Measurements from ENCODE around the gene RASGEF1B. TPM values are rescaled to one million over a fixed set of nuclear protein-coding genes. Genes with fewer than 3 reads are reported as not detected.

Gene RASGEF1B
- total RNA-seq, 4 donors from 2014 or later = 35.0 to 56.7 (median 50.2) TPM

DNA sequence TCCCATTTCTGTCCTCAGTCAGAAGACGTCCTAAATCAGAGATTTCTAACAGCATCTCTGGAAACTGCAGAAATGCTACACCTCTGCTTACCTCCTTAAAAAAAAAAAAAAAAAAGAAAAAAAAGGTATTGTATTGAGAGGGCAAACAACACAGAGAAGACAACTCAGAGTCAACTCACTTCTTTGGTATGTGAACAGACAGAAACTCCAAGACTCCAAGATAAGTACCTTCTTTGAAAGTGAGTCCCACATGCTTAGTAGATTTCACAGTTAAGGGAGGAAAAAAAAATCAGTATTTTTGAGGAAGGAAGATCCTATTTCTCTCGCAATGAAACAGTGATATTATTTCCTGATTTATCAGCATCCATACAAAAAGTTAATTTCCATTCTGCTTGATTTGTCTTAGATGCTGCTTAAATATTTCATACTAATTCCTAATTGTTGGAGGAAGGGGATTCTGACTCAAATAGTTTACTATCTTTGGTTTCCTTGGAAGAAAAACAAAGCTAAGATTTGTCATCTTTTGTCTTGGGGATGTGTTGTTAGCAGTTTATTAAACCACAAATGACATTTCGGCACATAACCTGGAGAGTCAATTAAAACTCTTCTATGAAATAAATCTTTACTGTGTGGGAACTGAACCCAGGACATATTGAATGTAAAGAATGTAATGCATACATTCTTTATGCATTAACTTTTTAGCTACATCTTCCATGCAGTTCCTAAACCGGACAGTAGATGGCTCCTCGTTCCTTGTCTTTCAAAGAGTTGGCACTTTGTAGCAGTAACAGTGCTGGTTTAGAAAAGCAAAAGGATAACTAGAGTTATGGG, 4.7 kb downstream of the RASGEF1B start:
- no peak for ATAC-seq (ENCODE audit: low FRiP score)
- TF ChIP-seq, protein P1, sequence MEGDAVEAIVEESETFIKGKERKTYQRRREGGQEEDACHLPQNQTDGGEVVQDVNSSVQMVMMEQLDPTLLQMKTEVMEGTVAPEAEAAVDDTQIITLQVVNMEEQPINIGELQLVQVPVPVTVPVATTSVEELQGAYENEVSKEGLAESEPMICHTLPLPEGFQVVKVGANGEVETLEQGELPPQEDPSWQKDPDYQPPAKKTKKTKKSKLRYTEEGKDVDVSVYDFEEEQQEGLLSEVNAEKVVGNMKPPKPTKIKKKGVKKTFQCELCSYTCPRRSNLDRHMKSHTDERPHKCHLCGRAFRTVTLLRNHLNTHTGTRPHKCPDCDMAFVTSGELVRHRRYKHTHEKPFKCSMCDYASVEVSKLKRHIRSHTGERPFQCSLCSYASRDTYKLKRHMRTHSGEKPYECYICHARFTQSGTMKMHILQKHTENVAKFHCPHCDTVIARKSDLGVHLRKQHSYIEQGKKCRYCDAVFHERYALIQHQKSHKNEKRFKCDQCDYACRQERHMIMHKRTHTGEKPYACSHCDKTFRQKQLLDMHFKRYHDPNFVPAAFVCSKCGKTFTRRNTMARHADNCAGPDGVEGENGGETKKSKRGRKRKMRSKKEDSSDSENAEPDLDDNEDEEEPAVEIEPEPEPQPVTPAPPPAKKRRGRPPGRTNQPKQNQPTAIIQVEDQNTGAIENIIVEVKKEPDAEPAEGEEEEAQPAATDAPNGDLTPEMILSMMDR (IDR thresholded peaks at IDR 0.05) = peak in 2 of 3 donors; percentile 62 to 67
- DNase-seq (ENCODE audit: low spot score) = peak; percentile 73

DNA sequence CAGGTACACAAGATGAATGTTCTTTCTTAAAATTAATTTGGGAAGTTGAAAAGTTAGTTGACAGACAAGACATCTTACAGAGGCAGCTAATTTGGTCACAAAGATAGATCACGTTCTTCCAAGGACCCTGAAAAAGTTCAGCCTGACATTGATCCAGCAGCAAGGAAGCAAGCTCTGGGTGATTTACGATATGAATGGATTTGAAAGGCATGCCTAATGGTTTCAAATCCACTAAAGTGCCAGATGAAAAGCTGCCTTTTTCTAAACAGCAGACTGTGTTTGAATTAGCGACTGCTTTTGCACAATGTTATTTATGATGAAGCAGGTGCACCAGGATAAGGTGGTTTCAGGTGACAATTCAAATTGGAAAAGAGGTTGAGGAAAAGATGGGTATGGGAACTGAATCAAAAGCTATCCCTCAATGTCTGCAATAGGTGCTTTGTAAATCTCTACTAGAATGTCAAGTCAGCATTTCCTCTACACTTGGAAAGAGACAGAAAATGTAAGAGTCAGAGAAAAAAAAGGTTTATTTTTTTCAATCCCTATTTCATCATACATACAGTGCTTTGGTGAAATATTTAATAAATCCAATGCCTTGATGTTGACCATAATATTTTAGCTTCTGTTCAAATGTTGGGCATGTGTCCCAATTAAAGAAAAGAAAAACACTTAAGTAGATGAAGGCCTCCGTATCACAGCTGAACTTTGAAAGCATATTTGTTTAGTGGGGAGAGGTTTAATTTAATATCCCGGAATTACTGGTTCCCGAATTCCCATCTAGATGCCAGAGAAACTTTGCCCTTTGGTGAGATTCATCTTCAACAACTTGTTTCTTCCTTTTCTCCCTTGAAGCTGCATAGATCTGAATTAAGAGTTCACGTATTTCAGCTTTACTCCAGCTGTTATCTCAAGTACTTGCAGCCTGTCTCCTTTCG, 6.0 kb downstream of the RASGEF1B start:
- TF ChIP-seq, protein P1 (IDR thresholded peaks at IDR 0.05) = no peak
- no peak for ATAC-seq (ENCODE audit: low FRiP score)
- DNase-seq (ENCODE audit: low spot score) = no peak

DNA sequence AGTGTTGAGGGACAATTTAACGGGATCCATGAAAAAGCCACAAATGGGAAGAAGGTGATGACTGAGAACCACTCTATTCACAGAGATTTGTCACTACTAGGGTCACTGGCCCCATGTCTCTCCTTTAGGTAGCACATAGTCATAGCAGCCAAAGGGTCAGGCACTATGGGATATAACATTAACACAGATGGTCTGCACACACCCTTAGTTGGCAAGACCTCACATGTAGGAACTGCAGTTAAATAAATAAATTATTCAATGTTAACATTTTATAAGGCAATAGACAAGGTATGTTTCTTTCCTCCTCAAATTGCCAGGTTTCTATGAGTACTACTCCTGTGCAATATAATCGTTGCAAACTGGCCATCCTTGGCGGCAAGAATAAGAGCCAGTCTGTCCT, 10.9 kb downstream of the RASGEF1B start:
- TF ChIP-seq, protein P1 (IDR thresholded peaks at IDR 0.05) = no peak
- no peak for ATAC-seq (ENCODE audit: low FRiP score)

DNA sequence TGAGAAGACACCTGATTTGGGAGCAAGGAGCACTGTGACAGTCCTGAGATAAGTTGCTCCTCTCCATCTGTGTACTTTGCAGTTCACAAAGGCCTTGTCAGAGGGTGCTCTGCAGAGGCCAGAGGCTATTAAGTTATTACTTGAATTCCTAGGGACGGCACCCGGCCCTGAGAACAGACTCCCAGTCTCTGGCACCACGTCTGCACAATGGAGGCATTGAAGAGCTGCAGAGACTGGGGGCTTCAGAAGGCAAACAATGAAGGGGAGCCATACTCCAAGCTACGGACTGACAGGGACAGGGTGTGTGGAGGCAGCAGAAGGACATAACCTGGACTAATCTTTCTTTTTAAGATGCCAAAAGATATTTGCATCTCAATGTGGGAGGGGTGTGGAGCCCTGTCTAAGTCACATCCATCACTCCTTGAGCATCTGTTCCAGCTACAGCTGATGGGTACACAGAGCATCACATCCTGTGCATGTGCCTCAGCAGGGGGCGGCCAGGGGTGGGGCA, 11.5 kb downstream of the RASGEF1B start:
- DNase-seq (ENCODE audit: low spot score) = no peak
- no peak for ATAC-seq (ENCODE audit: low FRiP score)
- TF ChIP-seq, protein P1 (IDR thresholded peaks at IDR 0.05) = no peak

More for the DNA sequence above, 10.9 kb downstream of the RASGEF1B start:
- DNase-seq (ENCODE audit: low spot score) = no peak

DNA sequence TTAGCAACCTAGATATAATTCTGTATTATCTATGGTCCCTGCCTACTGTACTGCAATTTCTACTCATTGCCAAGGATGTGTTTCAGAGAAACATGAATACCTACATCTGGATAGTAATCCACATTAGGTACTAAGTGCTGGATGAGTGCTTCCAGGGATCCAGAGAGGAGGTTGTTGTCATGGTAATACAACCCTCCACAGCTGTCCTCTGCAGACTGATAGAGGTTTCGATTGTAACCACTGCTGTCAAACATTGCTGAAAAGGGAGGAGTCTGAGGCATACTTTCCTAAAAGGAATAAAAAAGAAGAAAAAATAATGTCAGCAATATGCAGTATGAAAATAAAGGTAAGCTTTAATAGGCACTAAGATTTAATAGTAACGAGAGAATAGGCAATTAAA, 12.5 kb downstream of the RASGEF1B start:
- DNase-seq (ENCODE audit: low spot score) (no peak), ATAC-seq (ENCODE audit: low FRiP score) (no peak)
- TF ChIP-seq, protein P1 (IDR thresholded peaks at IDR 0.05) = no peak

DNA sequence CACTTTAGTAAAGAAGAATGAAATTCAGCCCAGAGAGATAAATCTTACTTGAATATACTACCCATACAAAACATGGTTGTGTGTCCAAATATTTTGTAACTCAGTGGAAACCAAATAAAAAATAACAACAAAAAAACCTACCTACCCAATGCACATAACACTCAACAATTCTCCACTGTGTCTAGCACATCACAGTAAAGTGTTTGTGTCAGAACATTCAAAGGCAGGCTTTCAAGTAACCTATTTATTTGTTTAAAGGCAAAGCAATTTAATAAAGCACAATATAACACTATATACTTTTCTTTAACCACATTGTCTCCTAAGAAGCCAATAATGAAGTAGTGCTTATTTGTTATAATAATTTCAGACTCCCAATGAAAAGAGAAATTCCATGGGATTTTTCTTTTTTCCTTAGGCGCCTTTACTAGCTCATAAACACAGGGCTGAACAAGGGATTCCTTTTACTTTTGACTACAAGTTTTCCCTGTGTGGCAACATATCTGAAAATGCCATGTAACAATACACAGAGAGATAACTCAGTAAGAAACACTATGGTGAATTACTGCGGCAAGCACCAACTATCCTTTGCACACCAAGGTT, 13.7 kb downstream of the RASGEF1B start:
- TF ChIP-seq, protein P1 (IDR thresholded peaks at IDR 0.05) = no peak
- ATAC-seq (ENCODE audit: low FRiP score) = no peak
- no peak for DNase-seq (ENCODE audit: low spot score)
